Measurements from ENCODE around the gene HS6ST3.

DNA sequence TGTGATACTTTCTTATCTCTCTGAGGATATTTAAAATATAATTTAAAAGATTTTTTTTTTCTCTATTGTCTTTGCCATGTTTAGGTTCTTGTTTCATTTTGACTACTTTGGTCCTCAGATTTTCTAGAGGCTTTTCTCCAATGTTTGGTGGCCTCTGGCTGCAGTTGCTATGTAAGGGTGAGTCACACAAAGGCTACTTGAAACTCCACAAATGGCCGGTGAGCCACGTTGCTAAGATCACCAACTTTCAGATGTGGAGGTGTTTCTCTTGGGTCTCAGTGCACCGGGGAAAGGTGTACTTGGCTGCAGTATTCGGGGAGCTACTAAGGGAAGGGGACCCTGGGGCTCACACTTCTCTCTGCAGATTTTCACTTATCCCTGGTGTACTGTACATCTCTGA, 248.1 kb downstream of the HS6ST3 start:
- TF ChIP-seq POLR2A (IDR thresholded peaks at IDR 0.05), result no peak
- TF ChIP-seq, protein P1, sequence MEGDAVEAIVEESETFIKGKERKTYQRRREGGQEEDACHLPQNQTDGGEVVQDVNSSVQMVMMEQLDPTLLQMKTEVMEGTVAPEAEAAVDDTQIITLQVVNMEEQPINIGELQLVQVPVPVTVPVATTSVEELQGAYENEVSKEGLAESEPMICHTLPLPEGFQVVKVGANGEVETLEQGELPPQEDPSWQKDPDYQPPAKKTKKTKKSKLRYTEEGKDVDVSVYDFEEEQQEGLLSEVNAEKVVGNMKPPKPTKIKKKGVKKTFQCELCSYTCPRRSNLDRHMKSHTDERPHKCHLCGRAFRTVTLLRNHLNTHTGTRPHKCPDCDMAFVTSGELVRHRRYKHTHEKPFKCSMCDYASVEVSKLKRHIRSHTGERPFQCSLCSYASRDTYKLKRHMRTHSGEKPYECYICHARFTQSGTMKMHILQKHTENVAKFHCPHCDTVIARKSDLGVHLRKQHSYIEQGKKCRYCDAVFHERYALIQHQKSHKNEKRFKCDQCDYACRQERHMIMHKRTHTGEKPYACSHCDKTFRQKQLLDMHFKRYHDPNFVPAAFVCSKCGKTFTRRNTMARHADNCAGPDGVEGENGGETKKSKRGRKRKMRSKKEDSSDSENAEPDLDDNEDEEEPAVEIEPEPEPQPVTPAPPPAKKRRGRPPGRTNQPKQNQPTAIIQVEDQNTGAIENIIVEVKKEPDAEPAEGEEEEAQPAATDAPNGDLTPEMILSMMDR (IDR thresholded peaks at IDR 0.05), result no peak
